IPS-18c (cell line): ENCODE data around the gene RUNX2.
"Not testable (repeated sequence)": the region's sequence is repeated elsewhere in the genome, so short reads cannot be mapped to it uniquely, and the experiment has no call there.

Source experiments
- H3K4me3 ChIP-seq: 2 replicates; pipeline ENCODE4 v1.7.0; 2013; ENCODE audit warnings: low read depth, mild to moderate bottlenecking, low read length, moderate library complexity; ENCODE audit not compliant: insufficient read depth
- H3K9me3 ChIP-seq: one replicate; pipeline ENCODE4 v1.6.1; 2013; ENCODE audit warnings: mild to moderate bottlenecking, low read length, moderate library complexity; ENCODE audit not compliant: control insufficient read depth, insufficient read depth

RUNX2 gene

DNA sequence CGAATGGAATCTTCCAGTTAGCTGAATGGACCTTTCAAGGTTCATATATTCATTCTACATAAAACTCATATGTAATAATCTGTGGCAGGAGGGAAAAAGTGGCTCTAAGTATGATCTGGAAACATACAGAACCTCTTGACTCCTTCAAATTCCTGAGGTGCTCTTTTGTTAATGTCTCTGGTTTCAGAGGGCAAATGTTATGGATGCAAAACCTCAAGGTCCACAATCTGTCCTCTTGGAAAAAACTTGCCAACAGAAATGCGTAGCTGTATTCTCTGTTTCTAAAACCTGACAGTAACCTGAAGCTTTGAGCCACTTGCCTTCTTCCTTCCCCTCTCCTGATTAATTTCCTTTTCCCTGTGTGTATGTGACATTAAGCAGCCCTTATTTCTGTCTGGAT is 130.5 kb downstream of the RUNX2 start:
- no peaks in the 10 kb centered on the region for H3K9me3 ChIP-seq
- H3K4me3 ChIP-seq: no peak overlapping the region

- Histone ChIP-seq H3K9me3 (no peaks in the 10 kb centered on the region), H3K4me3 (no peak overlapping the region)
Measured at GRCh38 chr6:45460166-45460565, 132.0 kb downstream of the RUNX2 start.

GRCh38 chr6:45461486-45461885 is 133.4 kb downstream of the RUNX2 start:
- no peak overlapping the region for H3K4me3 ChIP-seq

GRCh38 chr6:45462190-45463134 is 134.3 kb downstream of the RUNX2 start:
- no peak overlapping the region for H3K4me3 ChIP-seq
- no peaks in the 10 kb centered on the region for H3K9me3 ChIP-seq

More at GRCh38 chr6:45461486-45461885, 133.4 kb downstream of the RUNX2 start:
- no peaks in the 10 kb centered on the region for H3K9me3 ChIP-seq

- no peak overlapping the region for H3K4me3 ChIP-seq
Measured at GRCh38 chr6:45464685-45465084, 136.6 kb downstream of the RUNX2 start.

DNA sequence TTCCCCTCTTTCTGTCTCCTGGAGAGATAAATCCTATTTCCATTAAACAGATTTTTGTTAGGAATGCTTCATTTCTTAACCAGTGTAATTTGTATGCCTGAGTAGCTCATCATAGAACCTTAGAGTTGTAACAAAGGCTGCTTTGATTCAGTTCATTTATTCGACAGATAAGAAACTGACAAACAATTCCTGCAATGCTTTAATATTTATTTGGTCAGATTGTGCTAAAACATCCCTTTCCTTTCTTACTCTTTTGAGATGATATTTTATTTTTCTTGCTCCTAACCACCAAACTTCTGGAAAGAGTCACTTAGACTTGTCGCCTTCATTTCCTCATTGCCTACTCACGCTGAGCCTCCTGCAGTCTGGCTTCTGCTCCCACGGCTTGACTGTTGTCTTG is 138.6 kb downstream of the RUNX2 start:
- Histone ChIP-seq H3K4me3 (no peak overlapping the region), H3K9me3 (no peaks in the 10 kb centered on the region)

More at GRCh38 chr6:45464685-45465084, 136.6 kb downstream of the RUNX2 start:
- no peaks in the 10 kb centered on the region for H3K9me3 ChIP-seq

- H3K9me3 ChIP-seq, H3K4me3 ChIP-seq: not testable (repeated sequence)
Measured at GRCh38 chr6:45467417-45467816, 139.3 kb downstream of the RUNX2 start.

DNA sequence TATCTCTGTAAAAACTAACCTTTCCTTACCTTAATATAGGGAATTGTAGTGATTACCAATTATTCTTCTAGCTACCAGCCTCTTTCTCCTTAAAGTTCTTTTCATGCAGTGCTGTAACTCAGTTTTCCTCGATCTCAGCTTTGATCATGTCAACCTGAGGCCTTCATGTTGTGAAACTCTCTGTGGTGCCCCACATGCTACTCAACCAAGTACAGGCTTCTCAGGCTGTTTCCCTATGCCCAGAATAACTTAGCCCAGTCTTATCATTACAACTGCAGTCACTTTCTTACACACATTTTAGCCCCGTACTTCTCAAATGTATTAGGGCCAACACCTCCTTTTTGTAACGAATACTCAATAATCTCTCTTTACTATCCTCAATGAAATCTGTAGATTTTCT is 139.7 kb downstream of the RUNX2 start:
- Histone ChIP-seq H3K9me3 (no peaks in the 10 kb centered on the region), H3K4me3 (no peak overlapping the region)

GRCh38 chr6:45469663-45470062 is 141.5 kb downstream of the RUNX2 start:
- no peaks in the 10 kb centered on the region for H3K9me3 ChIP-seq

DNA sequence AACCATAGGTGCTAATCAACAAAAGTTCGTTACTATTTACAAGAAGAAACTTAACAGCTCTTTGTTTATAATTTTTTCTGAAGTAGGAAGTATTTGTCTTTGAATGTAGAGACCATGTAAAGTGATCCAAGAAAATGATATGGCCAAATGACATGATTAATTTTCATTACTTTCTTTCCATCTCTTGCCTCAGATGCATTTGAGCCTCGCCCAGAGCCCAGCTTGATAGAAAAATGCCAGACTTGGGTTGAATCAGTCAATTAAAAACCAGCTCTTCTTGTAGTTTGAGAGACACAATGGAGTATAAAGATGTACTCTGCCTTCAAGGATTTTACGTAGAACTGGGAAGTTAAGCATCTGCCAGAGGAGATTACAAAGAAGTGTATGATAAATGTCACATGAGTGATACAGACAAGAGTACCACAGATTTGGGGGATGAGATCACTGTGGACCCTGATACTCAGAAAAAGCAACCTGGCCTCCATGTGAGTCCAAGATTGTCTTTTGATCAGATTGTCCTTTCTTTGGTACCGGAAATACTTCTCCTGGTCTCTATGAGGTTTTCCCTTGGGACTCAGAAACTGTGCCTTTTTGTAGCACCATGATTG is 142.1 kb downstream of the RUNX2 start:
- Histone ChIP-seq H3K9me3 (no peaks in the 10 kb centered on the region), H3K4me3 (no peak overlapping the region)

More at GRCh38 chr6:45469663-45470062, 141.5 kb downstream of the RUNX2 start:
- H3K4me3 ChIP-seq: no peak overlapping the region

- Histone ChIP-seq H3K4me3 (no peak overlapping the region), H3K9me3 (no peaks in the 10 kb centered on the region)
Measured at GRCh38 chr6:45472382-45472781, 144.3 kb downstream of the RUNX2 start.

DNA sequence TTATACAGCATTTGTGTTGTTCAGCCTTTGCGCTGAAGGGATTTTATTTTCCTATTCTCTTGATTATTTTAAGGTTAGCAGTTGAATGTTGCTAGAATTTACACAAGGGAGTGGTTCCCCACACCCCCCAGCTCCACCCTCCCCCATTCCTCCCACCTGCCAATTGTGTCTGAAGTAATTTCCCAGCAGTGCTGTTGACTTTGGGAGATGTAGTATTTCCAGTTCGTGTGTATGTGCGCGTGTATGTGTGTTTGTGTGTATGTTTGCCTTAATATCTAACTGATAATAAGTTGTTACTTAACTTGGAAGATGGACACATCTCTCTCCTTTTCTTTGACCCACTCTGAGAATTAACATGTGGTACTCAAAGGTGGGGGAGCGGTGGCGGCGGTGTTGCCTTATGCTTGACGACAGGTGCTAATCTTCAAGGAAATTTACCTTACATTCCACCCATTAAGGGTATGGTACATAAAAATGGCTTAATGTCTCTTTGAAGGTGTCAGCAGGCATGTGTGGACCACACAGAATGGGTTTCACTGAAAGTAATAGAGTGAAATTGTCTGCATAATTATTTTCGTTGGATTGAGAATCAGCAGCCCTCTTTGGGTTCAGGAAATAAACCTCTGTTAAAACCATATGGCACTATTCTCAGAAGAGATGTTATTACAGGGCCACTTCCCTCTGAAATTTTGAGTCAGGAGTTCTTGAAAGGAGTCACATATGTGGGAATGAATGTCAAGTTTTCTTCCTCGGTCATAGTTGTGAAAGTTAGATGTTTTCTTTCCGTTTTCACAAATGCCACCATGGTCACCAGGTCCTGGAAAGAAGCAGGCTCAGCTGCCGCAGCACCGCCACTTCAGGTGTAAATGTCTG is 145.2 kb downstream of the RUNX2 start:
- H3K9me3 ChIP-seq: no peaks in the 10 kb centered on the region
- no peak overlapping the region for H3K4me3 ChIP-seq

DNA sequence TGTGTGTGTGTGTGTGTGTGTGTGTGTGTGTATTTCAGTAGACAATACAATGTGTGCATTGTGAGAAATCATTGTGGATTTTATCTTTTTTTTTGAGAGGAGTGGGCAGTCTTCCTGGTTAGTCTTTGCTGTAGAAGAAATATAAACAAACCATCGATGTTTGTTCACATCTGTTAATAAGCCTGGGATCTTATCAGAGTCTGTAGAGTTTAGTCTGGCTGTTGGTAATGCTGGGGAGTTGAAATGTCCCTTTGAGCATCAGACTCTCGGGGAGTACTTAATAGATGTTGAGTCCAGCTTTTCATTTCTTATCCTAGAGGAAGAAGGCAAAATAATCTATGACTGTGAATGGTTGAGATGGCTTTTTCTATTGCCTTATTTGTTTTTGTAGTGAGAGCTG is 146.2 kb downstream of the RUNX2 start:
- Histone ChIP-seq H3K9me3 (no peaks in the 10 kb centered on the region), H3K4me3 (no peak overlapping the region)

- Histone ChIP-seq H3K4me3 (no peak overlapping the region), H3K9me3 (no peaks in the 10 kb centered on the region)
Measured at GRCh38 chr6:45476341-45476740, 148.2 kb downstream of the RUNX2 start.

- H3K4me3 ChIP-seq: no peak overlapping the region
- H3K9me3 ChIP-seq: no peaks in the 10 kb centered on the region
Measured at GRCh38 chr6:45477278-45477677, 149.1 kb downstream of the RUNX2 start.

- H3K9me3 ChIP-seq: no peaks in the 10 kb centered on the region
- no peak overlapping the region for H3K4me3 ChIP-seq
Measured at GRCh38 chr6:45477790-45478189, 149.7 kb downstream of the RUNX2 start.

DNA sequence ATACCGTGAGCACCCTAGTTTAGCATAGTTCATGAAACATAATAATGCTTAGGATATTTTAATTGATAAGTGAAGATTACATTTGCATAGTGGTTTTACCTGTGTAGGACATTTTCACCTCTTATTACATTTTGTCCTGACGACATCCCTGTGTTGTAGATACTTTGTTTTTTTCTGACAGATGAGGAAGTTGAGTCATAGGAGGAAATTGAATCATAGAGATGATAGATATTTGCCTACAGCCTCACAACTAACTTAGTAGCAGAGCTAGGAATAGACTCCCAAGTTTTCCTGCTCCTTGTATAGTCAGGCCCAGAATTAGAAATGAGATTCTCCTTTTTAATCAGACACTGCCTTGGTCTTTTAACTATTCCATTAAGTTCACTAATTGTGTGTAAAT is 150.1 kb downstream of the RUNX2 start:
- Histone ChIP-seq H3K9me3 (no peaks in the 10 kb centered on the region), H3K4me3 (no peak overlapping the region)
